HG02943 (cell line): Measurements from ENCODE around the gene LTA.

Experiments used
- ATAC-seq: cut with Tn5 transposase; IDR thresholded peaks from one replicate; pipeline ENCODE4 v1.9.1; 2021; ENCODE audit warnings: mild to moderate bottlenecking, low read depth, moderate library complexity; ENCODE audit not compliant: unreplicated experiment

The LTA gene

DNA sequence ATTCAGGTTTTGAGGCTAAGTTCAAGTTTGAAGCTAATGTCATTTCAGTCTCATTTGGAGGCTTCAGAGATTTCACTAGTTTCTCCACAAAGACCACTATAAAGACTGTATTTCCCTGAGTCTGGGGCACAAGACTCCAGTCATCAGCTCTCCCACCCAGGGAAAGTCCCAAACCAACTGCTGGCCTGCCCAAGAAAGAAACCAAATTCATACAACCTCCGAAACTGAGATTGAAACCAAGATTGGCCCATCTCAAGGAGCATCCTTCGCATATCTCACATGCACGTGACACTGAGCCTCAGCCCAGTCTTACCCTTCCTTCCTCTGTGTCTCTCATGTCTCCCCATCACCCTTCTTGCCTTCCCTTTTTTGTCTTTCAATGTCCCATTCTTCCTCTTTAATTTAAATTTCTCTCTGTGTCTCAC, 3.5 kb upstream of the LTA start:
- ATAC-seq, result peak; percentile 56

DNA sequence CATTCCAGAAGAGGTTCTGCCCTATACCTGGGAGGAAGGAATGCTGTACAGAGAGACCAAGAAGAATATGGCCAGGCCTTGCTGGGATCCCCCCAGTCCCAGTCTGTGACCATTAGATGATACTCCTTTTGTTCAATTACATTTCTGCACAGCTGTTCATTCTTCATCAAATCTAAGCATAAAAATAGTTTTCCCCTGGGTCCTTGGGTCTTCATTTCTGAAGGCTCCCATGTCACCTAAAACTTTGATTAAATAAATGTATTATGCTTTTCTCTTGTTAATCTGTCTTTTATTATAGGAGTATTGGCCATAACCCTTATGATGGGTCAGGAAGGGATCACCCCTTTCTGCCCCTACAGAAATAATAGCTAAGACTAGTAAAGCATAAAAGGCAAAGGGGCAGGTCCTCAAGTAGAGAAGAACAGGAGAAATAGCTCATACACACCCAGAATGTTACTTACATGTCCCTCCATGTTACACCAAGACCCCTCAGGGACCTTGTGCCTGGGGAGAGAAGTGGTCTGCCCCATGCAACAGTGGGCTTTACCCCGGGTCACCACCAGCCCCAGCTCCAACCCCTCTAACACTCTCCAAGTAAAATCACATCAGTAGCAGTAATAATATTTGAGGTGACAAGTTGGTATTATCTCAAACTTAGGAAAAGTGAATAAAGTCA, 2.1 kb upstream of the LTA start:
- ATAC-seq, result no peak

DNA sequence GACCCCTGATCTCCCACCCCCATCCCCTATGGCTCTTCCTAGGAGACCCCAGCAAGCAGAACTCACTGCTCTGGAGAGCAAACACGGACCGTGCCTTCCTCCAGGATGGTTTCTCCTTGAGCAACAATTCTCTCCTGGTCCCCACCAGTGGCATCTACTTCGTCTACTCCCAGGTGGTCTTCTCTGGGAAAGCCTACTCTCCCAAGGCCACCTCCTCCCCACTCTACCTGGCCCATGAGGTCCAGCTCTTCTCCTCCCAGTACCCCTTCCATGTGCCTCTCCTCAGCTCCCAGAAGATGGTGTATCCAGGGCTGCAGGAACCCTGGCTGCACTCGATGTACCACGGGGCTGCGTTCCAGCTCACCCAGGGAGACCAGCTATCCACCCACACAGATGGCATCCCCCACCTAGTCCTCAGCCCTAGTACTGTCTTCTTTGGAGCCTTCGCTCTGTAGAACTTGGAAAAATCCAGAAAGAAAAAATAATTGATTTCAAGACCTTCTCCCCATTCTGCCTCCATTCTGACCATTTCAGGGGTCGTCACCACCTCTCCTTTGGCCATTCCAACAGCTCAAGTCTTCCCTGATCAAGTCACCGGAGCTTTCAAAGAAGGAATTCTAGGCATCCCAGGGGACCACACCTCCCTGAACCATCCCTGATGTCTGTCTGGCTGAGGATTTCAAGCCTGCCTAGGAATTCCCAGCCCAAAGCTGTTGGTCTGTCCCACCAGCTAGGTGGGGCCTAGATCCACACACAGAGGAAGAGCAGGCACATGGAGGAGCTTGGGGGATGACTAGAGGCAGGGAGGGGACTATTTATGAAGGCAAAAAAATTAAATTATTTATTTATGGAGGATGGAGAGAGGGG, 1.4 kb downstream of the LTA start:
- ATAC-seq, result no peak

DNA sequence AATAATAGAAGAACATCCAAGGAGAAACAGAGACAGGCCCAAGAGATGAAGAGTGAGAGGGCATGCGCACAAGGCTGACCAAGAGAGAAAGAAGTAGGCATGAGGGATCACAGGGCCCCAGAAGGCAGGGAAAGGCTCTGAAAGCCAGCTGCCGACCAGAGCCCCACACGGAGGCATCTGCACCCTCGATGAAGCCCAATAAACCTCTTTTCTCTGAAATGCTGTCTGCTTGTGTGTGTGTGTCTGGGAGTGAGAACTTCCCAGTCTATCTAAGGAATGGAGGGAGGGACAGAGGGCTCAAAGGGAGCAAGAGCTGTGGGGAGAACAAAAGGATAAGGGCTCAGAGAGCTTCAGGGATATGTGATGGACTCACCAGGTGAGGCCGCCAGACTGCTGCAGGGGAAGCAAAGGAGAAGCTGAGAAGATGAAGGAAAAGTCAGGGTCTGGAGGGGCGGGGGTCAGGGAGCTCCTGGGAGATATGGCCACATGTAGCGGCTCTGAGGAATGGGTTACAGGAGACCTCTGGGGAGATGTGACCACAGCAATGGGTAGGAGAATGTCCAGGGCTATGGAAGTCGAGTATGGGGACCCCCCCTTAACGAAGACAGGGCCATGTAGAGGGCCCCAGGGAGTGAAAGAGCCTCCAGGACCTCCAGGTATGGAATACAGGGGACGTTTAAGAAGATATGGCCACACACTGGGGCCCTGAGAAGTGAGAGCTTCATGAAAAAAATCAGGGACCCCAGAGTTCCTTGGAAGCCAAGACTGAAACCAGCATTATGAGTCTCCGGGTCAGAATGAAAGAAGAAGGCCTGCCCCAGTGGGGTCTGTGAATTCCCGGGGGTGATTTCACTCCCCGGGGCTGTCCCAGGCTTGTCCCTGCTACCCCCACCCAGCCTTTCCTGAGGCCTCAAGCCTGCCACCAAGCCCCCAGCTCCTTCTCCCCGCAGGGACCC, 2.3 kb downstream of the LTA start:
- ATAC-seq, result no peak

DNA sequence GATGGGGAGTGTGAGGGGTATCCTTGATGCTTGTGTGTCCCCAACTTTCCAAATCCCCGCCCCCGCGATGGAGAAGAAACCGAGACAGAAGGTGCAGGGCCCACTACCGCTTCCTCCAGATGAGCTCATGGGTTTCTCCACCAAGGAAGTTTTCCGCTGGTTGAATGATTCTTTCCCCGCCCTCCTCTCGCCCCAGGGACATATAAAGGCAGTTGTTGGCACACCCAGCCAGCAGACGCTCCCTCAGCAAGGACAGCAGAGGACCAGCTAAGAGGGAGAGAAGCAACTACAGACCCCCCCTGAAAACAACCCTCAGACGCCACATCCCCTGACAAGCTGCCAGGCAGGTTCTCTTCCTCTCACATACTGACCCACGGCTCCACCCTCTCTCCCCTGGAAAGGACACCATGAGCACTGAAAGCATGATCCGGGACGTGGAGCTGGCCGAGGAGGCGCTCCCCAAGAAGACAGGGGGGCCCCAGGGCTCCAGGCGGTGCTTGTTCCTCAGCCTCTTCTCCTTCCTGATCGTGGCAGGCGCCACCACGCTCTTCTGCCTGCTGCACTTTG, 3.3 kb downstream of the LTA start, which contains the start of gene TNF:
TNF (plus strand) TSS at position 231 of the 567 bp plus-strand sequence; CDS start at position 408, 177 bp downstream.
- no peak for ATAC-seq

DNA sequence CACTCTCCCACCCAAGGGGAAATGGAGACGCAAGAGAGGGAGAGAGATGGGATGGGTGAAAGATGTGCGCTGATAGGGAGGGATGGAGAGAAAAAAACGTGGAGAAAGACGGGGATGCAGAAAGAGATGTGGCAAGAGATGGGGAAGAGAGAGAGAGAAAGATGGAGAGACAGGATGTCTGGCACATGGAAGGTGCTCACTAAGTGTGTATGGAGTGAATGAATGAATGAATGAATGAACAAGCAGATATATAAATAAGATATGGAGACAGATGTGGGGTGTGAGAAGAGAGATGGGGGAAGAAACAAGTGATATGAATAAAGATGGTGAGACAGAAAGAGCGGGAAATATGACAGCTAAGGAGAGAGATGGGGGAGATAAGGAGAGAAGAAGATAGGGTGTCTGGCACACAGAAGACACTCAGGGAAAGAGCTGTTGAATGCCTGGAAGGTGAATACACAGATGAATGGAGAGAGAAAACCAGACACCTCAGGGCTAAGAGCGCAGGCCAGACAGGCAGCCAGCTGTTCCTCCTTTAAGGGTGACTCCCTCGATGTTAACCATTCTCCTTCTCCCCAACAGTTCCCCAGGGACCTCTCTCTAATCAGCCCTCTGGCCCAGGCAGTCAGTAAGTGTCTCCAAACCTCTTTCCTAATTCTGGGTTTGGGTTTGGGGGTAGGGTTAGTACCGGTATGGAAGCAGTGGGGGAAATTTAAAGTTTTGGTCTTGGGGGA, 4.0 kb downstream of the LTA start:
- no peak for ATAC-seq

DNA sequence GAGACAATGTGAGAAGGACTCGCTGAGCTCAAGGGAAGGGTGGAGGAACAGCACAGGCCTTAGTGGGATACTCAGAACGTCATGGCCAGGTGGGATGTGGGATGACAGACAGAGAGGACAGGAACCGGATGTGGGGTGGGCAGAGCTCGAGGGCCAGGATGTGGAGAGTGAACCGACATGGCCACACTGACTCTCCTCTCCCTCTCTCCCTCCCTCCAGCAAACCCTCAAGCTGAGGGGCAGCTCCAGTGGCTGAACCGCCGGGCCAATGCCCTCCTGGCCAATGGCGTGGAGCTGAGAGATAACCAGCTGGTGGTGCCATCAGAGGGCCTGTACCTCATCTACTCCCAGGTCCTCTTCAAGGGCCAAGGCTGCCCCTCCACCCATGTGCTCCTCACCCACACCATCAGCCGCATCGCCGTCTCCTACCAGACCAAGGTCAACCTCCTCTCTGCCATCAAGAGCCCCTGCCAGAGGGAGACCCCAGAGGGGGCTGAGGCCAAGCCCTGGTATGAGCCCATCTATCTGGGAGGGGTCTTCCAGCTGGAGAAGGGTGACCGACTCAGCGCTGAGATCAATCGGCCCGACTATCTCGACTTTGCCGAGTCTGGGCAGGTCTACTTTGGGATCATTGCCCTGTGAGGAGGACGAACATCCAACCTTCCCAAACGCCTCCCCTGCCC, 4.9 kb downstream of the LTA start:
- ATAC-seq, result no peak

DNA sequence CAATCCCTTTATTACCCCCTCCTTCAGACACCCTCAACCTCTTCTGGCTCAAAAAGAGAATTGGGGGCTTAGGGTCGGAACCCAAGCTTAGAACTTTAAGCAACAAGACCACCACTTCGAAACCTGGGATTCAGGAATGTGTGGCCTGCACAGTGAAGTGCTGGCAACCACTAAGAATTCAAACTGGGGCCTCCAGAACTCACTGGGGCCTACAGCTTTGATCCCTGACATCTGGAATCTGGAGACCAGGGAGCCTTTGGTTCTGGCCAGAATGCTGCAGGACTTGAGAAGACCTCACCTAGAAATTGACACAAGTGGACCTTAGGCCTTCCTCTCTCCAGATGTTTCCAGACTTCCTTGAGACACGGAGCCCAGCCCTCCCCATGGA, 5.5 kb downstream of the LTA start:
- no peak for ATAC-seq

DNA sequence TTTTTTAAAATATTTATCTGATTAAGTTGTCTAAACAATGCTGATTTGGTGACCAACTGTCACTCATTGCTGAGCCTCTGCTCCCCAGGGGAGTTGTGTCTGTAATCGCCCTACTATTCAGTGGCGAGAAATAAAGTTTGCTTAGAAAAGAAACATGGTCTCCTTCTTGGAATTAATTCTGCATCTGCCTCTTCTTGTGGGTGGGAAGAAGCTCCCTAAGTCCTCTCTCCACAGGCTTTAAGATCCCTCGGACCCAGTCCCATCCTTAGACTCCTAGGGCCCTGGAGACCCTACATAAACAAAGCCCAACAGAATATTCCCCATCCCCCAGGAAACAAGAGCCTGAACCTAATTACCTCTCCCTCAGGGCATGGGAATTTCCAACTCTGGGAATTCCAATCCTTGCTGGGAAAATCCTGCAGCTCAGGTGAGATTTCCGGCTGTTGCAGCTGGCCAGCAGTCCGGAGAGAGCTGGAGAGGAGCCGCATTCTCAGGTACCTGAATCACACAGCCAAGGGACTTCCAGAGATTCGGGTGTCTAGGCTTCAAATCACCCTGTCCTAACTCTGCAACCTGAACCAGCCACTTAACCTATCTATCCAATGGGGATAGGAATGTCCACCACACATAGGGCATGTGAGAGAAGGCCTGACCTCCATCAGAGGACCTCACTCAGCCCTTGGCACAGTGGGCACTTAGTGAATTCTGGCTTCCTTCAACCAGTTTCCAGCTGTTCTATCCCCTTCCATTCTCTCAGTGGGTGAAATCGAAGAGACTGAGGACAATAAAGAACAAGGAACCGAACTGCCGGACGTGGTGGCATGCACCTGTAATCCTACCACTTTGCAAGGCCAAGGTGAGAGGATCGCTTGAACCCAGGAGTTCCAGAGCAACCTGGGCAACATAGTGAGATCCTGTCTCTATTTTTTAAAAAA, 6.4 kb downstream of the LTA start:
- ATAC-seq, result no peak

DNA sequence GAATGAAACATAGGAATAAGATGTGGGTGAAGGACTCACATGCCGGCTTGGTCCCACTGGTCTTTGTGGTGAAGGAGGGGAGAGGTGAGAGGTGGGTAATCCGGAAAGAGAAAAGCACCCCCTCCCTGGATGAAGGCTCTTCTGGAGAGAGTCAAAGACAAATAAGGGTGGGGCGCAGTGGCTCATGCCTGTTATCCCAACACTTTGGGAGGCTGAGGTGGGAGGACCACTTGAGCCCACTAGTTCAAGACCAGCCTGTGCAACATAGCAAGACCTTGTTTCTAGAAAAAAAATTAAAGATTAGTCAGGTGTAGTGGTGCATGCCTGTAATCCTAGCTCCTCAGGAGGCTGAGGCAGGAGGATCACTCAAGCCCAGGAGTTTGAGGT, 7.0 kb downstream of the LTA start:
- no peak for ATAC-seq

DNA sequence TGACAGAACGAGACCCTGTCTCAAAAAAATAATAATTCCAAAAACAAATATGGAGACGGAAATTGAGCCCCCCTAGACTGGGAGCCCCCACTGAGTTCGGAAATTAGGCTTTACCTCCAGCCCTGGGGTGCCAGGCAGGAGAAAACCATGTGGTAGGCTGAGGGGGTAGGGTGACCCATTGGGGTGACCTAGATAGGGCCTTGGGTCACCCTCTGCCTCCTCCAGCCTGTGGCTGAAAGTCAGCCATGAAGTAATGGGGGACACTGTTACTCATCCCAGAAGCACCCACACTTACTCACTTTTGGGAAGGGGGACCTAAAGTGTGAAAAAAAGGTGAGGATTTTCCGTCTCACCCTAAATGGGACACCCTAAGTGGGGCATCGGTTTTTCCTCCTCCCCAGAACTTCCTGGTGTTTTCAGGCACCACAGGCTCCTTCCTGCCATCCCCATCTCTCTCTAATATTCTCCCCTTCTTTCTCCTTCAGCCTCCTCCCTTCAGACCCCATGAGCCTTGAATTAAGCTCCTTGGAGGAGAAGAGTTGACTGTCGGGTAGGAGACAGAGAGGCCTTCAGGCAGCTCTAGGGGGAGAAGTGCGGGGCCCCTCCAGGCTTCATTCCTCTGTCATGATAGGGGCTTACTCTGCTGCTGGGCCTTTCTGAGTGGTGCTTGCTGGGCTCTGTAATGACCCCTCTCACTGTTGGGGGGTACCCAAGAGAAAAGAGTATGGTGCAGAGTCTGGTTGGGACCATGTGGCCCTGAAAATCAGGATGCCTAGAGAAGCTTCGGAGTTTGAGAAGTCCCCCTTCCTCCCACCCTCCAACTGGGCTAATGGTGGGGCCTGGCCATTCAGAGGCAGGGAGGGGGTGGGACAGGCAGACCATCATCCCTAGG, 7.7 kb downstream of the LTA start:
- no peak for ATAC-seq

DNA sequence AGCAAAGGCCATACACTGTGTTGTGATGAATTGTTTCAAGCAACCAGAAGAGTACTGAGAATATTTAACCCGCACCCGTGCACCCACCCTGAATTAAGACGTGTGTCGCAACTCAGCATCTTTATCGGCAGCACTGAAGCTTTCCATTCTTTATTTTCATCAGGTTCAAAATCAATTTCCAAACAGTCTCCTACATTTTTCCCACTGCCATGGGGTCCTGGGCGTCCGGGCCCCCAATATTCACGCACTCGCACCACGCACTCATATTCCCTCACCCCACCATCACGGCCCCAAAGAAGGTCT, 8.3 kb downstream of the LTA start:
- ATAC-seq, result no peak

DNA sequence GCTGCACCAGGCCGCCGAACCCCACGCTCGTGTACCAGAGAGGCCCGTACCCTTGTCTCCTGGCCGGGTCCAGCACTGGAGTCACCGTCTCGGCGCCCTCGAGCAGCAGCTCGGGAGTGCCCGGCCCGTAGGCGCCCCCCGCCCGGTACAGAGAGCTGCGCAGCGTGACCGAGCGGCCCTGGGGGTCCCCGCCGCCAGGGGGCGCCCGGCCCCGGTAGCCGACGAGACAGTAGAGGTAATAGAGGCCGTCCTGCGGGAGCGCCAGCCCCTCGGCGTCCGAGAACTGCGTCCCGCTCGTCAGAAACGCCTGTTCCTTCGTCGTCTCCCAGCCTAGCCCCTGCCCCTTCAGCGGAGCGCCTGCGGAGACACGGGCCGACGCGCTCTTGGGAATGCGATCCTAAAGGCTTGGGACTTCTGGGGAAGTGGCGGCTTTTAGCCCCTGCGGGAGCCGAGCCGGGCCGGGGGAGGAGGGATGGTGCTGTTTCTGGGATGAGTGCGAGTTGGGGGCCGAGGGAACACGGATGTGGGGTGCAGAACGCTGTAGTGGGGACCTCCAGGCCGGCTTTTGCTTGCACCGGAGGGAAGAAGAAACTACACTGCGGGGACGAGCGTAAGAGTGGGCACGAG, 8.8 kb downstream of the LTA start:
- ATAC-seq, result no peak

DNA sequence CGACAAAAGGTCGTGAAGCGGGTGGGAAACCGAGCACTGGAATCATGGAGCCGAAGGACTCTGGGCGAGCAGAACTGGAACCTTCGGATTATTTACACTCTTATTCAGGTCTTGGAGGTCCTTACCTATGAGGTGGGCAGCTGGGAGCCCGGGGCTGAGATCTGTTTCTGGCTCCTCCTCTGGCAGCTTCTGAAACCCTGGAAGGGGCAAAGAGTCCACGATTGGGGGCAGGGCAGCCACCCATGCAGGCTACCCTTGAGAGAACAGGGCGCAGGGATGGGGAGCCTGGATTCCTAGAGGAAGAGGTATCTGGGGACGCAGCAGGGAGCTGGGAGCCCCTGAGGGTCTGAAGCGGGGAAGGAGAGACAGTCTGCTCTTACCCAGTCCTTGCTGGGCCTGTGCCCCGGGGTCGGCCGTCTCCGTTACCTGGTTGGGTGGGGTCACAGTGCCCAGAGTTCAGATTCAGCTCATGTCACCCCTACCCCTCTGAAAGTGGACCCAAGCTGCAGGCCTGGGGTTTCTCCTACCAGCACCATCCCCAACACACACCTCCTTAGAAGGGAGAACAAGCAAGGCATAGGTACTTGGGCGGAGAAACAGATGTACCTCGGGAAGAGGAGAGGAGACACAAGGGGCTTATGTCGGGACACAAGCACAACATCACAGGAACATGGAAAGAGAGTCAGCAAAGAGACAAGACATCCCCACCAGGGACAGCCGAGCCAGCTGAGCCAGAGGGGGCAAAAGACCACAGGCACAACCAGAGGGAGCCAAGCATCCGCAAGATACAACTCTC, 9.5 kb downstream of the LTA start:
- ATAC-seq, result no peak

DNA sequence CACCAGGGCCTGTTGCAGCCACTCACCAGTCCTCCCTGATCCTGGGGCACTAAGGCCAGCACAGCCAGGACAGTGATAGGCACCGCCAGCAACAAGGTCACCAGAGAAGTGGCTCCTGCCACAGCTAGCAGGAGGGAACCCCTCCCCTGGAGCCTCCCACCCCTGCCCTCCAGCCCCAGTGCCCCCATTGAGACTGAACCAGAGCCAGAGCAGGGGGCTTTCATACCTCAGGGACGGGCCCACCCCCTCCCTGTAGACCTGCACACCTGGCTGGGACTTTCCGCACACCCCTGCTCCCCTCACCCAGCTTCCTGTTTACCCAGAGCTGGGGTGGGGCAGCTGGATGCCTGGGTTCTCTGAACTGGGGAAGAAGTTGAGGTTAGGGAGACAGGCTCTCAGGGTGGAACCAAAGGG, 10.1 kb downstream of the LTA start, which contains the start of gene LTB:
LTB (minus strand) TSS at position 195 of the 414 bp plus-strand sequence; CDS start at position 188, 7 bp downstream.
- no peak for ATAC-seq

DNA sequence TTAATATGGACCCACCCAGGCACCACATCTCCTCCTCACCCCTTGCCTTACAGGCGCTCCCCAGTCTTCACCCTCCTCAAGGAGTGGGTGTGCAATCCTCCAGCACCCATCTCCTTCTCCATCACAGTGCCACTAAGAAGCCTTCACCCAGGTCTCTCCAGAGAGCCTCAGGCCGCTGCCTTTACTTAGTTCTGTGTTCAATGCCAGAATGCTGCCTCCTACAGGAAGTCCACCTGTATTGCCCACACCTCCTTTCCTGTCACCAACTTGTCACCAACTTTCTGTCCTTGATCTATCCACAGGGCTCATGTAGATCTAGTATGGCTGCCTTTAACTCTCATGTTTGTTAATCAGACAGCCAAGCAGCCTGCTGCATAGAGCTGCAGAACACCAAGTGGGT, 13.4 kb downstream of the LTA start:
- no peak for ATAC-seq
